Fibroblast of skin of abdomen (primary cell): Measurements from ENCODE around the gene ZEB1. TPM values are rescaled to one million over a fixed set of nuclear protein-coding genes. Genes with fewer than 3 reads are reported as not detected.

Experiments
- DNase-seq: peaks from one replicate; pipeline ENCODE4 v3.0.0-alpha.2; 2013
- polyA plus RNA-seq, 2 experiments: library from polyadenylated mRNA; unstranded; fragments of 120-200 nt; gene quantifications; one replicate each; pipeline ENCODE4 v1.2.1, GENCODE V29; 2013; ENCODE audit not compliant: insufficient read length in 2 of 2

ZEB1 gene
- 63.9 TPM for polyA plus RNA-seq (2013, experiment 1 of 2; ENCODE audit: insufficient read length)
- 58.9 TPM for polyA plus RNA-seq (2013, experiment 2 of 2; ENCODE audit: insufficient read length)

DNA sequence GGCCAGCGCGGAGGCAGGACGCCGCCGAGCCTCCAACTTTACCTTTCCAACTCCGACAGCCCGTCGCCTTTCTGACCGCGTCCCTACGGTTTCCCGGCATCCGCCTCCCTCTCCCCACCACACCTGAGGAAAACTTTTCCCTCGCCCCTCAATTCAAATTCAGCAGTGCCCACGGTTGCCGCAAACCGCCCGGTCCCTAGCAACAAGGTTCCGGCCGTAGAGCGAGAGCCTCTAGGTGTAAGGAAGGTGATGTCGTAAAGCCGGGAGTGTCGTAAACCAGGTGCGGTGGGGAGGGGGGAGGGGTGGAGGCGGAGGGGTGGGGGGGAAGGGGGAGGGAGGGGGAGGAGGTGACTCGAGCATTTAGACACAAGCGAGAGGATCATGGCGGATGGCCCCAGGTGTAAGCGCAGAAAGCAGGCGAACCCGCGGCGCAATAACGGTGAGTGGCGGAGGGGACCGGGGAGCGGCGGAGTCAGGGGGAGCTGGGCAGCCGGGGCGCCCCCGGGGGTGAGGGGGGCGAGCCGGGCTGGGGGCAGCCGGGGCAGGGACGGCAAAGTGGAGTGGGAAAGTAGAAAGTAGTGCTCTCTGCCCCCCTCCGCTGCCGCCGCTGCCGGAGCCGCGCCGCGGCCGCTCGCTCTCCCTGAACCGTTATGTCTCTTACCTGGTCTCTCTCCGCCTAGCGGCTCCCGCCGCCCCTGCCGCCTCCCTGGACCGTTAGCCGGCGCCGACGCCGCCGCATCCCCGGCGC, at the start of gene ZEB1:
ZEB1 (plus strand) TSS at position 363 of the 748 bp plus-strand sequence; CDS start at position 382, 19 bp downstream.
- peak; percentile 93 for DNase-seq

DNA sequence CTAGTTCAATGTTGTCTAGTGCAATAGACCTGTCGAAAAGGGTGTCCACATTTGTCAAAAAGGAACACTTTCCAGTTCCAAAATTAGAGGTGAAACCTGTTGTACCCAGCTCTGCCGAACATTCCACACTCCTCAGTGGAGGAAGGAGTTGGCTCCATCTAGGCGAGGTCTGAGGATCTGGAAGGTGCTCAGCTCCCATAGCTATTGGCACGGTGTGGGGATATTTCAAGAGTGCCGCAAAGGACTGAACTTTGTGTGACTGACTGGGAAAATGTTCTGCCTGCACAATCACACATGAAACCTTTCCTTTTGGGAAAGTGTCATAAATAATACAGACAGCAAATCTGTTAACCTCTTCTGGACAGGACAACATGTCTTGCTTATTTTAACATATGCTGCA, 48.1 kb upstream of the ZEB1 start:
- DNase-seq = no peak

DNA sequence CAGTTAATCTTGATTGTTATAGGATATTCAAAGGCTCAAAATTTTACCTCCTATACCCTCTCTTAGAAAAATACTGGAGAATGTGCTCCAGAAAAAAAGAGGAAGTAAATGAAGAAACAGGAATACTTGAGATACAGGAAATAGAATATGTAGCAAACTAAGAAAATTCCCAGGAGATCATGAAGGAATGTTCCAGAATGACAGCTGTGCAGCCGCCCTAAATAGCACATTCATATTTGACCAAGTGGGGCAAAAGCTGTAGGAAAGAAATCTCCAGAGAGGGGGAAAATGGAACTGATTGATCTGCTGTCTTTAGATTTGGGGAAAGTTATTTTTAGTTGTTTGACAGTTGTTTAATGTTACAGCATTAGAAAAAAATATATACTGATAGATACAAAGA, 46.2 kb upstream of the ZEB1 start:
- no peak for DNase-seq

DNA sequence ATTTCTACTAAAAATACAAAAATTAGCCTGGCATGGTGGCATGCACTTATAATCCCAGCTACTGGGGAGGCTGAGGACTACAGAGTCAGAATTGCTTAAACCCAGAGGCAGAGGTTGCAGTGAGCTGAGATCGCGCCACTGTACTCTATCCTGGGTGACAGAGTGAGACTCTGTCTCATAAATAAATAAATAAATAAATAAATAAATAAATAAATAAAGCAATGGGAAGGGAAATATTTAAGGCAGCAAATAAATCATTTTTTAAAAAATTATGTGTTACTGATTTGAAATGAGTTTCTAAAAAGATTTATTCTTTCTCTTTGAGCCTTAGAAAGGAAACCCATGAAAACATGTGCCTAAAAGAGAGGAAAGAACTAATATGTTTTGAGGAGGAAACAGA, 45.2 kb upstream of the ZEB1 start:
- DNase-seq = no peak

DNA sequence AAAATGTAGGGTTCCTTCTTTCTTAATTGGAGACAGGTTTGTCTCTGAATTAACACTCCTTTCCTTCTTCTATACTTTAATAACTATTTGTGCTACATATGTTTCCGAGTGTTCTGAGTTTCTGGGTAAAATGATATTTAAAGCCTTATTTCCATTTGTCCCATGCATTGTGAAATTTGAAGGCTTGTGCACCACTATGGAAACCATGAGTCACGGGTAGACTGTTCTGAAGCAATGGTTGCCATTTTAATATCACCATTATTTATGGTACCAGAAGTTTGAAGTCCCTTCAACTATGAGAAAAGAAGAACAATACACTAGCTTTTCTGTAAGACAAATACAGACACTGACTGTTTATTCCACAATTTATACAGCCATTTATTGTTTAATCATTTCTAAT, 44.7 kb upstream of the ZEB1 start:
- peak; percentile 22 for DNase-seq

DNA sequence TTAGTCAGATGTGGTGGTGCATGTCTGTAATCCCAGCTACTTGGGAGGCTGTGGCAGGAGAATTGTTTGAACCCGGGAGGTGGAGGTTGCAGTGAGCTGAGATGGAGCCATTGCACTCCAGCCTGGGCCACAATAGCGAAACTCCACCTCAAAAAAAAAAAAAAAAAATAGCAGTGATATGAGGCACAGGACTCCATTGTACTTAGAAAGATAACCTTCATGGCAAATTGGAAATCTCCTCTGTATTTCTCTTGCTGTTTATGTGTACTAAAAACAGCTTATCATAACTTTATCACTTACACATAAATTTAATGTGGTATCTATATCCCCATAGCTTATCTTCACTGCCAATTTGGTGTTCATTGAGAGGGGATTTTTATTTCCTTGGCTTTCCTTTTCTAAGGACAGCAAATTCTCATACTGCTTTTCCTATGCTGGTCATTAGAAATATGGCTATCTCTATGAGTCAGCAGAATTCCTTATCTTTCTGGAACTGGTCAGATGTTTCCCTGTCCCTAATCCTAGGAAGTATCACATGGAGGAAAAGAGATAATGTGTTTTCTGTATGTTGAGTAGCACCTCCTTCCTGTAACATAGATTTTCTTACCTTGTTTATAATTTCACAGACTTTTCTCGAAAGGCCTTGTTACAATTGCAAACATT, 40.6 kb upstream of the ZEB1 start:
- no peak for DNase-seq

DNA sequence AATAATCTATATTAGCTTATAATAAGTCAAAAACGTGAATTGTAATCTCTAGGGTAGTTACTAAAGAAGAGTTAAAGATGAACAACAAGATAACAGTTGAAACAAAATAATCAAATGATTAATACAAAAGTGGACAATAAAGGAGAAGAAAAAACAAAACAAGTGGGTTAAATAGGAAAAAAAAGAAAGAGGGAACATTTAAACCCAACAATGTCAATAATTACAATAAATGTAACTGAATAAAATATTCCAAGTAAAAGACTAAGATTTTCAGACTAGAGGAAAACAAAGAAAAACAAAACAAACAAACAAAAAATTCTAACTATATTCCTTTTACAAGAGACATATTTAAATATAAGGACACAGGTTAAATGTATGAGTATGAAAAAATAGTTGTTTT, 38.0 kb upstream of the ZEB1 start:
- DNase-seq = no peak

DNA sequence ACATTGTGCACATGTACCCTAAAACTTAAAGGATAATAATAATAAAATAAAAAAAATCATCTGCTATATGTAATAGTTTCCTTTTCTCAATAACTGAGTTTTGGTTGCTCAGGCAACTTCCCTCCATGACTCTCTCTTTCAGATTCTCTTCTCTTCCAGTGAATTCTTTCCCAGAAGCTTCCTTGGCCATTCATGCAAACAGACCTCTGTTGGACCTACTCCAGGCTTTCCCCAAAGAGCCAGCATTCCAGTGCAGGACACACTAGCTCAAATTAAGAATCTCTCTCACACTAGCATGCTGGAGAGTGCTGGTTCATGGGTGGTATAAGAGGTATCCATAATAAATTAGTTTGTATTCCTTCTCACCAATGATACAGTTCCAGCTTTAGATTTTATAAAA, 31.0 kb upstream of the ZEB1 start:
- peak; percentile 64 for DNase-seq

DNA sequence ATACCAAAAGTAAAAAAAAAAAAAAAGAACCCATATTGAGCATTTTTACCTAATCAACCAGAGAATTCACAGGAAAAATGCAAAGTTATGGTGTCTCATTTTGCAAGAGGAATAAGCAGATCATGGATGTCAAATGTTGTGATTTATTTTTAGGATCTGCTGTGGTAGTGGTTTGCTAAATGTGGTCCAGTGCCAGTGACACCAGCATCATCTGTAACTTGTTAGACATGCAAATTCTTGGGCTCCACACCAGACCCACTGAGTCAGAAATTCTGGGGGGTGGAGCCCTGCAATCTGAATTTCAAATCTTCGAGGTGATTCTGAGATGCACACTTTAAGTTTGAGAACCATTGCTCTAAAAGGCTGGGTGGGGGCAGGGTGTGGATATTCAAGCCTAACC, 30.1 kb upstream of the ZEB1 start:
- DNase-seq = peak; percentile 91

DNA sequence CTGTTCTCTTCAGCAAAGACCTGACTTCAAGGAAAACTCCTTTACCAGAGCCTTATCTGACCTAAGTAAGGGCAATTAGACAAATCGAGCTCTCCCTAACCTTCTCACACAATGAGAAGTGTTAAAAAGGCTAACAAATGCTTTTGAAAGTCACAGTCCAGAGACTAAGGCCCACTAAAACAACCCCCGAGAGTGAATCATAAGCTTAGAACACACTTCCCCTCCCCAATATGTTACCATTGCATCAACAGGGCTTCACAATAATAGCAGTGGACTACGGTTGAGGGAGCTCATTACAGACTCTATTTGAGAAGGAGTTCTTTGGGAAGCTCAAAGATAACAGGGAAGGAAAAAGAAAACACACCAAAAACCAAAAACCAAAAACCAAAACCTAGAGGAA, 28.6 kb upstream of the ZEB1 start:
- DNase-seq = peak; percentile 29

DNA sequence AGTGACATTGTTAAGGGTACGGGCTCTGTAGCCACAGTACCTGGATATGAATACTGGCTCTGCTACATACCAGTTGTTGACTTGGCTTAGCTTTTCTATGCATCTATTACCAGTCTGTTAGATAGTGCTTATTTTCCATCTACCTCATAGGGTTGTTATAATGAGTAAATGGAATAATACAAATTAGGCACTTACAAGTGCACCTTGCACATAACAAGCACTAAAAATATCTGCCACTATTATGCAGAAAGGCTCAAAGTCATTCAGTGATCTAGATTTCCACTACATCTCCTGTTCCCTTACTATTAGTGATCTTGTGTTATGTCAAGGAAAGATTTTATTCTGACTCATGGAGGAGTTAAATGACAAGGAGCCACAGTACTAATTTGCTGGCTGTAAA, 27.9 kb upstream of the ZEB1 start:
- no peak for DNase-seq

DNA sequence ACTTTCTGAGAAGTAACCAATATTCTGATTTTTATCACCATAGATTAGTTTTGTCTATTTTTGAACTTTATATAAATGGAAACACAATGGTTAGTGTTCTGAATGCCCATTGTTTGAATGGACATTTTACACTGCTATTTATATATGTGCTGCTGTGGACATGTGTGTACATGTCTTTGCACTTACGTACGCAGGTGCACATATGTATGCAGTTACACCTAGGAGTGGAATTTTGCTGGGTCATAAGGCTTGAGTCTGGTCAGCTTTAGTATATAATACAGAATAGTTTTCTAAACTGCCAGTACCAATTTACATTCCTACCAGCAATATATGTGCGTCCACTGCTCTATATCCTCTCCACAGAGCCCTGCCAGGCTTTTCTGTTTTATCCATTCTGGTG, 24.5 kb upstream of the ZEB1 start:
- DNase-seq = no peak

DNA sequence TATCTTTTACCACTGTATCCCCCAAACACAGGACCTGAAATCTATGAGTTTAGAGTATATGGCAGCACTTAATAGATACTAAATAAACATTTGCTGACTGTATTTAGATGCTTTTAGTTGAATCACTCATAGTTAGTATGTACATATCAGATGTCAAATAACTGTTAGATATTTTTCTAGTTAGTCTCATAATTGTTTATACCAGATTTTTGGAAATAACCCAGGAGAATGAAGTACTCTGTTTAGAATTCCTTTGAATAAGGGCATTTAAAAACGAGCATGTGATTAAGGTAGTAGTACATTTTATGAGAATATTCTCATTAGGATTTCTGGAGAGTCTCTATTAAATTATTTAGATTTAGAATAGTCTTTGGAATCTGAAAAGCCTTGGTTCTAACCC, 22.3 kb upstream of the ZEB1 start:
- DNase-seq = no peak

DNA sequence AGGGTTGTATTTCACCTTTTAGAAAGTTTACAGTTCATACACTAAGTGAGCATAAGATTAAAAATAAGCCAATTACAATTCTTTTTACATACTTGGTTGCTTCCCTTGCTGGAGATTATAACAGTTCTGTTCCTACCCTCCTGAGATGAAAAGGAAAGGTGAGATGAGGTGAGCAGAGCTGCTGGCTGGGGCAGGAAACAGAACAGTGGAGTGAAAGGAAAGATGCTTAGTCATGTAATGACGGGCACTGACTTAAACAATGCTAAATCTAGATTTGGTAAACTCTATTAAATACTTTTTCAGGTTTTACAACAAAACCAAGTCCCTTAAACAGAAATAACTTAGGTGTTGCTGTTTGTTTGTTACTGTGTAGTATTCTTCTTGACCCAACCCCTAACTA, 19.9 kb upstream of the ZEB1 start:
- no peak for DNase-seq

DNA sequence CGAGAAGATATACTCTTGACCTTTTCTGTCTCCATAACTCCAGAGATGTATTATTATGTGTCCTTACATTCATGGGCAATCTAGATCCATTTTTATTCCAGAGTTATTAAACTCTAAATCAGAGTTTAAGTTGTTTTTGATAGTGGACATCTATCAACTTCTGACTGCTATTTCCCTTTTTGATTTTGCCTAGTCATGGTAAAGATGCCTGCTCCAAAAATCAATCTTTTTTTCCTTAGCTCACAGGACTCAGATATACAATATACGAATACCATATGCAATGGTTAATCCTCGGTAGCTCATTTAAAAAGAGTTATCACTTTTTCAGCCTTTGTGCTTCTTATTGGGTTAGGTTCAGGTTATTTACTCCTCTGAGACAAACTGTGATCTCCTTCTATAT, 15.8 kb upstream of the ZEB1 start:
- no peak for DNase-seq

DNA sequence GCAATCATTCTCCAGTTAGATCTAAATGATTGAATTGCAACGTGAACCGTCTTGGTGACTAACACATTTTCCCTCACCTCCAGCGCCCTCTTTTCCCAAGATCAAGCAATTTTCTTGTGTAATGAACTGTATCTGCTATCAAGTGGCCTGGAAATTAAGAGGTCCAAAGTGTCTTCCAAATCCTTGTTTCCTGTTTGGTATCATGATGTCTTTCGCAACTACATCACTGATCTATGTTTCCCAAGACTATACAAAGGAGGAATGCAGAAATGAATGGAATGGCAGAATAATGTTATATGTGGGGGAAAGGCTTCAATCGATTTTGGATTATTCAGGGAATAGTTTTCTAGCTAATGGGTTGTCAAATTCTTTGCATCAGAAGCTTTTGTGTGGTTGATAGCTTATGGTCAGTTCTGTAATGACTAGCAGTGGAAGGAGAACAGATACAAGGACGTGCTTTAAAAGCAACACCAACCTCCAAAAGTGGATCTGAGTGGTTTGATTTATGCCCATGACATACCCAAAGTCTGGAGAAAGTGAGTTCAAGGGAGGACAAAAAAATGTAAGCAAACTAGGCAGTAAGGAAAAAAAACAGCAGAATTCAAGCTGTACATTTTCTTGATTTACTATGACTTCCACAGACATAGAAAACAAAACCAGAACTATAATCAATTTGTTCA, 14.6 kb upstream of the ZEB1 start:
- DNase-seq = peak; percentile 75

DNA sequence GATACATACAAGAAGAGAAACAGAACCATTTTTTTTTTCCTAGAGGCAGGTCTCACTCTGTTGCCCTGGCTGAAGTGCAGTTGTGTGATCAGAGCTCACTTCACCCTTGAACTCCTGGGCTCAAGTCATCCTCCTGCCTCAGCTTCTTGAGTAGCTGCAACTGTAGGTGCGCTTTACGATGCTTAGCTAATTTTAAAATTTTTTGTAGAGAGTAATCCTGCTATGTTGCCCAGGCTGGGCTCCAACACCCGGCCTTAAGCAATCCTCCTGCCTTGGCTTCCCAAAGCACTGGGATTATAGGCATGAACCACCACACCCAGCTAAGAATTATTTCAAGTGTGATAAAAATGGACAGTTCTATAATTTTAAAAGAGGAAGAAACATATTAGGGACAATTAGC, 5.6 kb upstream of the ZEB1 start:
- DNase-seq = no peak

DNA sequence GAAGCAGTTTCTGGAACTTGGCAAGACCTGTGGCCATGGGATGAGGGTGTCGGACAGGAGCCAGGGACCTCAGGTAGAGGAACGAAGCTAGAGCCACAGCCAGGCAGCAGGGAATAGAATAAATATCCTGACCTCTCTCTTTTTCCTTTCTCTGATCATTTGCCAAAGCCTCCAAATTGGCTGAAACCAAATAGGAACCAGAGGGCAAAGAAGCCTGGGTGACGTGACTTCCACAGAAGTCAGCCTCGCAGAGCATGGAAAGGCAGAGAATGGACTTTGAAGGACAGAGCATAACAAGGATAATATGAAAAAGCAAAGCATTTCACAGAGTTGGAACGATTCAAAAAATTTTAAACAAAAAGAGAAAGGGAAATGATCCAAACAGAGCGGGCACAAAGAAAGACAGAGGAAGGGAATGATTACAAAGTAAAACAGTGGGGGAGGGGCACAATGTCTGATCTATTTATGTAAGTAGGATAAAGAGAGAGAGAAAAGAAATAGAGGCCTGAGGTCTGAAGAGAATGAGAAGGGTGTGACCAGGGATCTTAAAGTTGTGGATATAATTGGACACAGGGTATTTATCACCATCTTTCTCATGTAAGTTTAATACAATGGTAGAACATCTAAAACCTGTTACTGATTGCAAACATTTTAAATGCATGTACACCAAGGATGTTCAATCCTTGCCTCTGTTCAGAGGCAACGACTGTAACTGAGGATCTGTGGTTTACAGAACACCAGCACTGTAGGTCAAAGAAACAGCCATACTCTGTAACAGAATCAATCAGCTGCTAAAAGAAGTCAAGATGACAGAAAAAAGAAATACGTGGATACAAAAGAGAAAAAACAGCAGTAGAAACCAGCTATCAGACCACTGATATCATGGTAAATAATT, 4.5 kb upstream of the ZEB1 start:
- DNase-seq = peak; percentile 8

DNA sequence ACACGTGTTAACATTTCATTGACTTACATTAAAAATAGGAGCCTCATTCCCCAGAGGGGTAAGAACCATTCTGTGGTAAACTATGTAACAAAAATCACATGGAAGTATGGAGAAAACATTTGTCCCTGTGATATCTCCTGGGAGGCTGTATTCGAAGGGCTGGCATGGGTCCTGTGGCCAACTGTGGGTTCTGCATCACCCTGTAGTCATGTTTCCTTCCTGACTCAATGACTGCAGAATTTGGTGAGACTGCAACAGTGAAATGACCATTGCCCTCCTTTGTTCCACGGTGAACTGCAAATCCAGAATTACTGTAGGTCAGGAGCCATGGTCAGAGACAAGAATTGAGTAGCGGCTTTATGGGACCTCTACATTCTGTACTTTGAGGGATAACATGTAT, 3.6 kb upstream of the ZEB1 start:
- DNase-seq = peak; percentile 66

DNA sequence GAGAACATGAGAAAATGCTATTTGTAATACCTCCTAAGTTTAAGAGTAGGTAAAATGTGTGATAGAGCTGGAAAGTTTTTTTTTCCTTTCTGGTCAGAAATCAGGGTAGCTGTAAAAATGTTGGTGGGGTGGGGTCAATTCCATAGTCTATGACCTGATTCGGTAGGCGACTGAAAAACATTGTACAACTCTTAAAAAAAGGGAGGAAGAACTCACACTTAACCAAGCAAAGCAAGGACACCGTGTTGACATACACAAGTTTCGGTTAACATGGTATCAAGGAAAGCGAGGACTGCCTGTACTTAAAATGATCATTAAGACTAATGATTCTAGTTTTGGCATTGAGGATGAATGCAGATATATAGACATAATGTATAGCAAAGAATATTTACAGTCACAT, 1.8 kb upstream of the ZEB1 start:
- no peak for DNase-seq

DNA sequence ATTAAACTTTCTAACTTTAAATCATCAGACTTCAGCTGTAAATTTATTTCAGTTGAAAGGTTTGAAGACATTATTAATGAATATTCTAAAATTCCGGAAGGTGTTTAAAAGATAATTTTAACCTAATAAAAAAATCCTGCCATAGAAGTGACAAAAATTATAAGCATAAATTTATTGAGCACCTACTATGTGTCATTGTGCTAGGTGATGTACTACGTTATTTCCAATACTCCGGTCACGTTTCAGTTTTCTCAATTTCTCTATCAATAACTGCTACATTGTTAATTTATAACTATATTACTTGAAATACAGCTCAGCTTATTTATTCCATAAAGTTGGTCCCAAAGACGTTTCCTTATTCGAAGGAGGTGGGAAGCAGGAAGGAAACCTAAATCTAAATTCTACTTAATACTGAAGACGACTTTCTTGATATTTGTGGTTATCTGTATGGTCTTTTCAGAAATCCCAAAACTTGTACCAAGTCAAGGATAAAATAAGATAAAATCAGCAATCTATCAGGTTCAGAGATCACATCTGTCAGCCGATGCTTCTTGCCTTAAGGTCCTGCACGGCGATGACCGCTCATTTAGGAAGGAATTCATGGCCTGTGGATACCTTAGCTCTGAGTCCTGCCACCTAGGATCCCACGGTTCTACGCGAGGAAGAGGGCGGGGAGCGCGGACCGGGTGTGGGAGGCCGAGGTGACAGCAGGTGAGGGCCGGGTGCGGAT, 1.2 kb upstream of the ZEB1 start:
- no peak for DNase-seq

DNA sequence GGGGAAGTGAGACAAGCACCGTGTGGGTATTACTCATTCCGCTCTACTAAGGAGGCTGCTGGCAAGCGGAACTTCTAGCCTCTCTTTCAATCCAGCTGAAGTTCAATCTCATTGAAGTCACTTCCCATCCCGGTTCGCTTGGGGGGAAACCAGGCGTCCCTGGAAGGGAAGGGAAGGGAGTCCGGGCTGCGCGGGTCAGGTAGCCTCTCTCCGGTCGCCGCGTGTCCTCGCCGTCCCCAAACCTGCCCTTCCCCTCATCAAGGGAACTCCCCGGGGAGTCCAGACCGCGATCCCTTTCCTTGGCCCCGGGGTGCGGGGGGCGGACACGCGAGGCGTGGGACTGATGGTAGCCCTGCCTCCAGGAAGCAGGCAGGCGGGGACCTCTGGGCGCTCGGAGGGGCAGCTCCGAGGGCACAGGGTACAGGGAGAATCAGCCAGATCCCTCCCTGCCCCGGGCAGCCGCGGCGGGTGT, 598 bp upstream of the ZEB1 start:
- peak; percentile 65 for DNase-seq
